Stomach smooth muscle (tissue), 2 donors: ENCODE results near the gene SPINT1.

ENCODE experiments used
- H3K27ac ChIP-seq: one replicate; pipeline ENCODE4 v1.7.0; 2013; ENCODE audit warnings: mild to moderate bottlenecking, low read length, inconsistent platforms
- H3K27me3 ChIP-seq, 2 donors: one replicate each; pipeline ENCODE4 v1.7.0; 2013; ENCODE audit warnings: low read length in 2 of 2; ENCODE audit not compliant: insufficient read depth in 2 of 2, control insufficient read depth in 1 of 2
- H3K36me3 ChIP-seq, 2 donors: one replicate each; pipeline ENCODE4 v1.7.0; 2013; ENCODE audit warnings: low read length in 2 of 2; ENCODE audit not compliant: control insufficient read depth in 2 of 2, insufficient read depth in 2 of 2
- H3K4me1 ChIP-seq: one replicate; pipeline ENCODE4 v1.7.0; 2013; ENCODE audit warnings: low read length; ENCODE audit not compliant: control insufficient read depth, insufficient read depth
- H3K4me3 ChIP-seq, 2 donors: one replicate each; pipeline ENCODE4 v1.7.0; 2013; ENCODE audit warnings: low read length in 2 of 2
- H3K9ac ChIP-seq, 2 donors: one replicate each; pipeline ENCODE4 v1.7.0; 2013; ENCODE audit warnings: low read length in 2 of 2, mild to moderate bottlenecking in 1 of 2
- H3K9me3 ChIP-seq, 2 donors: one replicate each; pipeline ENCODE4 v1.7.0; 2013; ENCODE audit warnings: low read length in 2 of 2; ENCODE audit not compliant: control insufficient read depth in 2 of 2
- donor health status: healthy.
- donor health status: Pancreatic carcinoma.

The SPINT1 gene

DNA sequence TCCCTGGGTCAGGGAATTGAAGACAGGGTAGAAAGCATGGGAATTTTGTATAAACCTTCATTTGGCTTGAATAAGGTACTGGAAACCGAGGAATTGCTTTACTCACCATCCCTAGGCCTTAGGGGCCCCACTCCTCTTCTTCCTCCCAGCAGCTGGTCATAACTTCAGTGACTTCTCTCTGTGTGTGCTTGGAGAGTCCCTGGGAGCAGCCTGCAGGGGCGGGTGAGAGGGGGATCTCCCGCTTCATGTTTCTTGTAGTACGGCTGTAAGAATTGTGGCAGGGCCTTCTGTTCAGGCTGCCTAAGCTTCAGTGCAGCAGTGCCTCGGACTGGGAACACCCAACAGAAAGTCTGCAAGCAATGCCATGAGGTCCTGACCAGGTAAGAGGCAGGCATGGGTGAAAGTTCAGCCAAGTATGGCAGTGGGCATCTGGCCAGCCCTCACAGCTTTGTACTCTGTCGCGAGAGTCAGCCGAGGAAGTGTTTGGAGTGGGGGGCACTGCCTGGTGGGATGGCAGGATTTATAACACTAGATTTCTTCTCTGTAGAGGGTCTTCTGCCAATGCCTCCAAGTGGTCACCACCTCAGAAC, 34.9 kb upstream of the SPINT1 start:
- Histone ChIP-seq H3K36me3 (peaks cover 0 to 20% of the 10 kb centered on the region in 2 donors), H3K27ac (no peak overlapping the region), H3K9ac (no peak overlapping the region), H3K4me1 (peaks cover 19% of the 10 kb centered on the region), H3K9me3 (no peaks in the 10 kb centered on the region), H3K4me3 (no peak overlapping the region), H3K27me3 (no peaks in the 10 kb centered on the region)

DNA sequence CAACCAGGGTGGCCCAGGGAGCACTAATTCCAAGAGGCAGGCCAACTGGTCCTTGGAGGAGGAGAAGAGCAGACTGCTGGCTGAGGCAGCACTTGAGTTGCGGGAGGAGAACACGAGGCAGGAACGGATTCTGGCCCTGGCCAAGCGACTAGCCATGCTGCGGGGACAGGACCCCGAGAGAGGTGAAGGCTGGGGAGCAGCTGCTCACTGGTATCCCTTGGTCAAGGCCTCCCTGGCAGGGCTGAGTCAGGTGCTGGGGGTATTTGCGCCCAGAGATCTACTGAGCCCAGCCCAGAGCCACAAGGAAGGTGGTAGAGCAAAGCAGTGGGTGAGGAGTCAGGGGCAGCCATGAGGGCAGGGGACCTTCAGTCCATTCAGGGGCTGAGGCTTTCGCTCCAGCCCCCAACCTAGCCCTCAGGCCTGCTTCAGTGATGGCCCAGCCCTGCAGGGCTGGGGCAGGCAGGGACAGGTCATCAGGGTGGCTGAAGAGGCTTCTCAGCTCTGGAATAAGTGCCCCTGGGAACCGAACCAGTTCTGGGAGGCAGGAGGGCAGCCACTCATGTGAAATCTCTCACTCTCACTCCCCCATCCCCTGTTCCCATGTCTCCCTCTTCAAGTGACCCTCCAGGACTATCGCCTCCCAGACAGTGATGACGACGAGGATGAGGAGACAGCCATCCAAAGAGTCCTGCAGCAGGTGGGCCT, 31.0 kb upstream of the SPINT1 start:
- Histone ChIP-seq H3K4me1 (peaks cover 16% of the 10 kb centered on the region), H3K27me3 (no peaks in the 10 kb centered on the region), H3K4me3 (no peak overlapping the region), H3K27ac (no peak overlapping the region), H3K9me3 (no peaks in the 10 kb centered on the region), H3K9ac (no peak overlapping the region), H3K36me3 (peaks cover 0 to 27% of the 10 kb centered on the region in 2 donors)

DNA sequence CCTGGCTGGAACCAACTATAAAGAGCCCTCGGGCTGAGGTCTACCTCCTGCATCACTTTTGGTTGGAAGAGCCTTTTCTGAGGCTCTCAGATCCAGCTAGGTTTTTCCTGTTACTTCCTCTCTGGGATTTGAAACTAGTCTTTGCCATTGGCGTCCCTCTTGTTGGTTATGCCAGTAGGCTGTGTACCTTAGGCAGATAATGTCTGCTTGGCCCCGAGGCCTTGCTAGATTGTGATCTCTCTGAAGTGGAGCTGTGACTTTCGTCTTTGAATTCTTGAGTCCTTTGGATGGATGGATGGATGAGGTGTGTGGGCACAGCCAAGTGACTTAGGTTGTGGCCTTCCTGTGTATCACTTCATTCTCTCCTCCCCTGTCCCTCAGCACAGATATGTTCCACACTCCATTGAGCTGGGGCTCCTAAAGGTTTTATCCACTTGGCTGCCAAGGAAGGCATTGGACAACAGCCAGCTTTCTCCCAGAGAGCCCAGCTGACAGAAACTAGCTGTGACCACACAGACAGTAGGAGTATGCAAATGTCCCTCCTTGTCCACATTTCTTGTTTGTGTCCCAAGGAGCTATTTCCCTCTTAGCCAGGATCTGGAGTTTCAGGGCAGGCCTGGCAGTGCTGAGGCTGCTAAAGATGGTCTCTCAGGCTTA, 28.7 kb upstream of the SPINT1 start:
- H3K27ac ChIP-seq = no peak overlapping the region
- no peaks in the 10 kb centered on the region for H3K27me3 ChIP-seq
- peaks cover 0 to 24% of the 10 kb centered on the region in 2 donors for H3K36me3 ChIP-seq

GRCh38 chr15:40819048-40819447, 24.8 kb upstream of the SPINT1 start:
- Histone ChIP-seq H3K4me1 (peaks cover 5% of the 10 kb centered on the region), H3K36me3 (peaks cover 0 to 7% of the 10 kb centered on the region in 2 donors), H3K4me3 (no peak overlapping the region), H3K9me3 (no peaks in the 10 kb centered on the region), H3K9ac (no peak overlapping the region), H3K27me3 (no peaks in the 10 kb centered on the region), H3K27ac (no peak overlapping the region)

More for the DNA sequence above, 28.7 kb upstream of the SPINT1 start:
- no peaks in the 10 kb centered on the region for H3K9me3 ChIP-seq
- H3K4me1 ChIP-seq = peaks cover 5% of the 10 kb centered on the region
- H3K9ac ChIP-seq = no peak overlapping the region
- H3K4me3 ChIP-seq = no peak overlapping the region

DNA sequence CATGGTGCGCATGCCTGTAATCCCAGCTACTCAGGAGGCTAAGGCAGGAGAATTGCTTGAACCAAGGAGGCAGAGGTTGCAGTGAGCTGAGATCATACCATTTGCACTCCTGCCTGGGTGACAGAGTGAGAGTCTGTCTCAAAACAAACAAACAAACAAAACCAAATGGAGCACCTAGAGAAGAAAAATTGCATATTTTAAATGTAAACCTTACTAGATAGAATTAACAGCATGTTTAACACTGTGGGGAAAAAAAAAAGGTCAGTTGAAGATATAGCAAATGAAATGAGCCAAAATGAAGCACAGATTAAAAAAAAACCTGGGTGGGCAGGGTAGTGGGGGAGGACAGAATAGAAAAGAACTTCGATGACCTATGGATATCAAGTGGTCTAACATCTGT, 22.7 kb upstream of the SPINT1 start:
- no peaks in the 10 kb centered on the region for H3K36me3 ChIP-seq
- no peaks in the 10 kb centered on the region for H3K4me1 ChIP-seq
- no peak overlapping the region for H3K4me3 ChIP-seq
- H3K9ac ChIP-seq = no peak overlapping the region
- H3K9me3 ChIP-seq = no peaks in the 10 kb centered on the region
- no peak overlapping the region for H3K27ac ChIP-seq
- H3K27me3 ChIP-seq = peaks cover 0 to 2% of the 10 kb centered on the region in 2 donors

- Histone ChIP-seq H3K27ac (no peak overlapping the region), H3K4me3 (no peak overlapping the region), H3K36me3 (no peaks in the 10 kb centered on the region), H3K9ac (no peak overlapping the region), H3K27me3 (peaks cover 0 to 2% of the 10 kb centered on the region in 2 donors), H3K4me1 (no peaks in the 10 kb centered on the region), H3K9me3 (no peaks in the 10 kb centered on the region)
These were observed 20.1 kb upstream of the SPINT1 start for GRCh38 chr15:40823572-40824343.

- H3K36me3 ChIP-seq = no peaks in the 10 kb centered on the region
- no peak overlapping the region for H3K4me3 ChIP-seq
- H3K27me3 ChIP-seq = peaks cover 0 to 2% of the 10 kb centered on the region in 2 donors
- H3K4me1 ChIP-seq = no peaks in the 10 kb centered on the region
- H3K9ac ChIP-seq = no peak overlapping the region
- no peak overlapping the region for H3K27ac ChIP-seq
- H3K9me3 ChIP-seq = no peaks in the 10 kb centered on the region
These were observed 18.0 kb upstream of the SPINT1 start for GRCh38 chr15:40825661-40826422.

- Histone ChIP-seq H3K4me3 (no peak overlapping the region), H3K4me1 (no peaks in the 10 kb centered on the region), H3K27me3 (peaks cover 0 to 2% of the 10 kb centered on the region in 2 donors), H3K9ac (no peak overlapping the region), H3K9me3 (no peaks in the 10 kb centered on the region), H3K27ac (no peak overlapping the region), H3K36me3 (no peaks in the 10 kb centered on the region)
These were observed 17.3 kb upstream of the SPINT1 start for GRCh38 chr15:40826423-40827075.

DNA sequence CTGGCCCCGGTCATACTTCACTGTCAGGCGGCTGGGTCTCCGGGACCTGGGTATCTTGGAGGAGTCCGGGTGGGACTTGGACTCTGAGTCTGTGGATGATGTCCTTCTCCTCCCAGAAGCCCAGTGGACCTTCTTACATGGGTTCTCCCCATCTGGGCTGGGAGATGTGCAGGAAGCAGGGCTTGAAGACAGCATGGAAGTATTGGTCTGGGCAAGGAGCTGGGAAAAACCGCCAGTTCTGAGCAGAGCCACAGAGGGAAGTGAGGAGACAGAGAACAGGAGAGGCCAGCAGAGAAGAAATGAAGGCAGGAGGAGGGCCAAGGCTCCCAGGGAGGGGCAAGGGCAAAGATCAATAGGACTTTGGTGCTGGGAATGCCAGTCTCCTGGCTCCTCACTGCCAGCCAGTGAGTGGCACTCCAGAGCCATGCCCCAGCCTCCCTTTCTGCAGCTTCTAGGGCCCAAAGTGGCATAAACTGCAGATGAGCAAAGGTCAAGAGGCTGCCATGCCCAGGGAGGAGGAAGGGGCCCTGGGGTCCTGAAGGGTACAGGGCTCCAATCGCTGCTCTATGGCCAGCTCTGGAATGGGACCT, 15.3 kb upstream of the SPINT1 start, which contains the start of gene PPP1R14D:
Gene PPP1R14D (minus strand): TSS at position 262 of the 590 bp plus-strand sequence. CDS start 67 bp downstream, at position 195.
- Histone ChIP-seq H3K27me3 (peaks cover 0 to 2% of the 10 kb centered on the region in 2 donors), H3K27ac (no peak within 1 kb of the TSS), H3K4me1 (no peaks in the 10 kb centered on the region), H3K9me3 (no peaks in the 10 kb centered on the region), H3K4me3 (no peak within 1 kb of the TSS), H3K36me3 (no peaks in the 10 kb centered on the region), H3K9ac (no peak within 1 kb of the TSS)
